GM19193 (cell line): Measurements from ENCODE around the gene ZSCAN9.

Experiments used
- POLR2A ChIP-seq: IDR thresholded peaks from 4 replicates; pipeline ENCODE4 v1.6.1; 2011; ENCODE audit not compliant: insufficient read depth, insufficient read length; ENCODE audit errors: extremely low read depth

Gene ZSCAN9

DNA sequence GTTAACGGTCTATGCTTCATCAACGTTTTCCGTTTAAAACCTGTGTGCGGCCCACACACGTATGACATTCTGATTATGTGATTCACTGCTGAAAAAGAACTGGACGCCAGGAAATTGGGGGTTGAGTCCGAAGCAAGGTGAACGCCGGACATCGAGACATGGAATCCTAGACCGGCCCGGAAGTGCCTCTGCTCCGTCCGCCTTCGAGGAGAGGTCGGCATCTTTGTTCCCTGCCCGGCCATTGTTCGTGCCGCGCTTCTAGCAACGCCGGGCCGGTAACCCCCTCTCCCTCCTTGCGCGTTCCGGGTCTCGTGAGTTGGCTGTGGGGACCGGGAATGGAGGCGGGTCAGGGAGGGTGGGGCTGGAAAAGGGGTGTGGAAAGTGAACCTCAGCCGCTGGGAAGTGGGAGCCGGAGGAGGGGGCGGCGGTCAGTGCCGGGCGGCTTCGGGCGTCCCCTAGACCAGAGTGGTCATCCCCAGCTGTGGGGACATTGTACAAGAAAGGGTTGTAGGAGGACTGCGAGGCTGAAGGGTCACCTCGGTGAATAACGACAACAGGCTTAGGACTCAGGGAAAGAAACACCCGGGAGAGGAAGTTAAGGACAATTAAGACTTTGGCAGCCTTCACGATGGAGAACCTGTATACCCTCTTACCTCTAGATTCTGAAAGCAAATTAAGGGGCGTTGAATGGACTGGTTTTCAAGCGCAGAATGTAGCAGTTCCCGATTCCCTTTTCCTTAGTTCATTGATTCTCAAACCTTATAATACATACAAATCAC is at the start of gene ZSCAN9:
Gene ZSCAN9 (plus strand): TSS at position 220 of the 779 bp plus-strand sequence. CDS start 1,810 bp downstream, outside the sequence.
- TF ChIP-seq POLR2A, result peak; percentile 88

DNA sequence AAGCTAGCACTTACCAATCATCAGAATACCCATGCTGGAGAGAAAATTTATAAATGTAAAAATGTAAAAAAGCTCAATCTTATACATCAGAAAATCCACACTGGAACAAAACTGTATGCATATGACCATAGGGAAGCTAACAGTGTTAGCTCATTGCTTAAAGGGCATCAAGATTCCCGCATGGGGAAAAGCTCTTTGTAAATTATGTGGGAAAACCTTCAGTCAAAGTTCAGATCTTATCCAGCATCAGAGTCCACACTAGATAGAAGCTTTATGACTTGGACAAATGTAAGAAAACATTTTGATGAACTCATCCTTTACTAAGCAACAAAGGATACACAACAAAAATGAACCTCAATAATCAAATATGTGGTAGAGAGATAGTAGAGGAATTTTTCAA is 48.7 kb upstream of the ZSCAN9 start:
- TF ChIP-seq POLR2A, result no peak

DNA sequence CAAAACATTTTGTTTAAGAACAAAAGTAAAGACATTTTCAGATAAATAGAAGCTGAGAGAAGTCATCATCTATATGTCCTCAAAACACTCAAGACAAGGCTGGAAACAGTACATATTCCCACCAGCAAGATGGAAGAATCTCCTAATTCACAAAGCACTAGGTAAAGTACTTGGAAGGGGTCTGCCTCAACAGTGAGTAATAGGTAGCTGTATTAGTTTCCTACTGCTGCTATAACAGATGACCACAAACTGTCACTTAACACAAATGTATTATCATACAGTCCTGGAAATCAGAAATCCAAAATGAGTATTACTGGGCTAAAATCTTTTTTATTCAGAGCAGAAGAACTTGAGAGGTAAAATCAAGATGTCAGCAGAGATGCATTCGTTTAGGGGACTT is 42.8 kb upstream of the ZSCAN9 start:
- TF ChIP-seq POLR2A, result no peak

DNA sequence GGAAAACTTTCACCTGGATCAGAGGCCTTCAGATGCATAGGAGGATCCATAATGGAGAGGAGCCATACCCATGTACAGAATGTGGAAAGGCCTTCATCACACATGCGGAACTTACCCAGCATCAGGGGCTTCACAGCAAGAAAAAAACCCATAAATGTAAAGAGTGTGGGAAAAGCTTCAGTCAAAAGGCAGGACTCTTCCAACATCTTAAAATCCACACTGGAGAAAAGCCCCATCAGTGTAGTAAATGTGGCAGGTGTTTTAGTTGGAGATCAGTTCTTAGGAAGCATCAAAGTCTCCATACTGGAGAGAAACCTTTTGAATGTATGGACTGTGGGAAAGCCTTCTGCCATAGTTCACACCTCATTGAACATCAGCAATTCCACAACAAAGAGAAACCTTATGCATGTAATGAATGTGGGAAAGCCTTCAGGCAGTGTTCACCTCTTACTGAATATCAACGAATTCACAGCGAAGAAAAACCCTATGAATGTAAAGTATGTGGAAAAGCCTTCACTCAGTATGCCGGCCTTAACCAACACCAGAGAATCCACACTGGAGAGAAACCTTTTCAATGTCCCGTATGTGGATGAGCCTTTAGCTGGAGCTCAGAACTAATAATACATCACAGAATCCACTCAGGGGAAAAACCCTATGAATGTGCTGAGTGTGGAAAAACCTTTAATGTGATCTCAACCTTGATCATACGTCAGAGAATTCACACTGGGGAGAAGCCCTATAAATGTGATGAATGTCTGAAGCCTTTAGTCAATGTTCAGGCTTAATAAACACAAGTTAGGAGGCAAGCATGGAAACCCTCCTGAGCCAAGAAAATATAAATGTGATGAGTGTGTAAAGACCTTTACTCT is 36.7 kb upstream of the ZSCAN9 start:
- no peak for TF ChIP-seq POLR2A

DNA sequence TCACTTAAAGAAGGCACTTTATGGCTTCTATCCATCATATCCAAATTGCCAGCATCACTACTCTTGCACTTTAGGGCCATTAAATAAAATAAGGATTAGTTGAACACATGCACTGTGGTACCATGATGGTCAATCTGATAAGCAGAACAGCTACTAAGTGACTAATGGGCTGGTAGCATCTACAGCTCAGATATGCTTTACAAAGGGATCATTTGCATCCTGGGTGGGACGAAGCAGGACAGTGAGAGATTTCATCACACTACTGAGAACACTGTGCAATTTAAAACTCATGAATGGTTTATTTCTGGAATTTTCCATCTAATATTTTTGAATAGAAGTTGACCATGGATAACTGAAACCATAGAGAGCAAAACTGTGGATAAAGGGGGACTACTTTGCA is 25.1 kb upstream of the ZSCAN9 start:
- TF ChIP-seq POLR2A, result no peak

DNA sequence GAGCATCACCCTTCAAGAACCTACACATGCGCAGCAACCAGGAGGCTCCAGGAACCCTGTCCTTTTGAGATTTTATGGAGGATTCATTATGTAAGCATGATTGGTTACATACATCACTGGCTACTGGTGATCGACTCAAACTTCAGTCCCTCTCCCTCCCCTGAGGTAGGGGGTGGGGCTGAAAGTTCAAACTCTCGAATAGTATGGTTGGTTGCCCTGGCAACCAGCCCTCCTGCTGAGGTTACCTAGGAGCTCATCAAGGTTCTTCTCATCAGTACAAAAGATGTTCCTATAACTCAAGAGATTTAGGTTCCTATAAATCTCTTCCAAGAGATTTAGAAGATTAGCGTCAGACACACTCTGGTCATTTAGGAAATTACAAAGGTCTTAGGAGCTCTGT is 21.9 kb upstream of the ZSCAN9 start:
- TF ChIP-seq POLR2A, result no peak

DNA sequence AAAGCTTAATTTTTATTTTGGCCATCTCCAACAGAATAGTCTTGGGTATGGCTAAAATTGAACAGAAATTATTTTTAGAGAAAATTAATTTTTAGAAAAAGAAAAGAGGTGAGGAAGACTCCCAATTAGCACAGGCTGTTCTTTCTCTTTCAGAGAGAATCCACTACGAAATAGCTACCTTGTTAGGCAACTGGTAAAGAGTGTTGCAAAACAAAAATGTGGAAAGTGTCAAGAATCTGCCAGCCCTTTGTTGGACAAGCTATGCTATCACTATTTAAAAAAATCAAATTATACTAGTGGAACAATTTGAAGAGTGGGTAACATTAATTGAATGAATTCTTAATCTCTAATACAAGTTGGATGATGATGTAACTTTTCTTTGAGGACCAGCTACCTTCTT is 19.2 kb upstream of the ZSCAN9 start:
- TF ChIP-seq POLR2A, result no peak

DNA sequence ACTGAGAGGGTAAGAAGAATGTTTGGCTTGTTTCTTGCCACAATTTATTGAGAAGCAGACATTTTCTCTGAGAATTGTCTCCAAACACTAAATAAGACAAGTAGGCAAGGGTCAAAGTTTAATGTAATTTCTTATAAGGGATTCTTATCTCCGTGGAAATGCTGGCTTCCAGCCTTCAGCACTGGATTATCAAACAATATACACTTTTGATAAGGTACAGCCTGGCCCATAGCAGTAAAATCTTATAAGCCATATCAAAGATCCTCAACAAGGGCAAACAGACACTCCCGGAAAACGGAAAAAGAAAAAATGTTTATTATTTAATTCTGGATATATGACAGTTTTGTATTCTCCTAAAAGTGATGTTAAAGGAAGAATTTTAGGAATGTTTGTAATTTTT is 18.5 kb upstream of the ZSCAN9 start:
- TF ChIP-seq POLR2A, result no peak

DNA sequence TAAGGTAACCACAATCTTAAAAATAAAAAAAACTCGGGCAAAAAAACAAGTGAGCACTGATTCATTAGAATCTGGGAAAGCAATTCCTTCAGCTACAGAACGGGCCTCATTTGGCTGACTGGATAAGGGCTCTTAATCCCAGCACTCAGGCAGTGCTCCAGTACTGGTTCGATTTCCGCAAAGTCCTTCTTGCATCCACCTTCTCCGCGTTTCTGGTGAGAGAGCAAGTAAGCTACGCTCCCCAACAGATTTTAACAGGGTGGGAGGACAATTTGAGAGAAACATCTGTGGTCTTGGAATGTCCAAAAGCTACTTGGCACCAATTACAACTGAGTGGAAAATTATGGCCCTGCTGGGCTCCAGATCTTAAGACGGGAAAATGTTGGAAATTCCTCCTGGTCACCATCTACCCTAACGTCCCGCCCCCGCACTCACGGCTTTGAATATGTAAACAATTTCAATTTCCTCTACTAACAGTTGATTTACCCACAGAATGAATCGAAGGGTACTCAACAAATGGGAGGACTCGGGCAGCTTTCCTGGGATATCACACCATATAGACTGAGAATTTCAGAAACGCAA is 18.1 kb upstream of the ZSCAN9 start:
- no peak for TF ChIP-seq POLR2A

DNA sequence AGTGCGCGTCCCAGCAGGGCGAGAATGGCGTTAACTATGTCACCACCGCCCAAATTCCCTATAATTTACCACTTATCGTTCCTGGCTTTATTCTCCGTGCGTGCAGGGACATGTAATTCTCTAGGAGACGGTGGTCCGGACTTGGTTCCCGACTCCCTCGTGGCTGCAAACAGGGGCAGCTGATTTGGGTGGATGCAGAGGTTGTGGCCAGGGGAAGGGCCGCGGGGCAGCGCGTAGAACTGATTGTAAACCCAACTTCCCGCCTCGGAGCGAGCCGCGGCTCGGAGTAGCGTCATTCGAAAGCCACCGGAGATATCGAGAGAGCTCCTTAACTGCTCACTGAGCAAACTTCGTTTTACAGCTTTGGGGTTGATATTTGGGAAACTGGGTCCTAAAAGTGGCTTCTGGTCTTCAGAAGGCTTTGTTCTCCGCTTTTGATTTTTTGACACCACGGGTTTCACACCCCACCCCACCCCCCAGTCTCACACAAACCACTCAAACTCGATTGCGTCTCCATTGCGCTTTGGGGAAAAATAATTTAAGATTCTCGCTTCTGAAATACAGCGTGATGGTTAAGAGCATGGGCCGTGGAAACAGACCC is 17.5 kb upstream of the ZSCAN9 start:
- TF ChIP-seq POLR2A, result no peak

DNA sequence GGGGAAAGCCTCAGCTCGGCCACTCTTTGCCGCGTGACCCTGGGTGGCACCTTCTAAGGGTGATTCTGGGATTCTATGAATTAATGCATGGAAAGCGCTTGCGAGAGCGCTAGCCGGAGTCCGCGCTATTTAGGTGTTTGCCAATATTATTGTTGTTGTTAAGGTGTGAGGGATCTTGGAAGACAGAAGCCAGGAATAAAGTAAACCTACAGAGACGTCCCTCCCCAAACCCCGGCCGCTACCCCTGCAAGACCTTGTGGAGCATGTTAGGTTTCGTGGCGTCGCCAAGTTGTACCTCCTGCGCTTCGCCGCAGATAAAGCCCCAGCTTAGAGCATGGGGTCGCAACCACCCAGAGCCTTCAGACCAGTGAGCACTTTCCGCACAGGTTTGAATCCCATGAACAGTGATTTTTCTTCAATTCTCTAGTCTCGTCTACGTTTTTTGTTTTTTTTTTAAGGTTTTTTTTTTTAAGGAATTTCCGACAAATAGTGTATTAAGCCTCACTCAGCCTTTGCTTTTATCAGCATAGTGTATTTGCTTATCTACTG is 16.9 kb upstream of the ZSCAN9 start:
- no peak for TF ChIP-seq POLR2A

DNA sequence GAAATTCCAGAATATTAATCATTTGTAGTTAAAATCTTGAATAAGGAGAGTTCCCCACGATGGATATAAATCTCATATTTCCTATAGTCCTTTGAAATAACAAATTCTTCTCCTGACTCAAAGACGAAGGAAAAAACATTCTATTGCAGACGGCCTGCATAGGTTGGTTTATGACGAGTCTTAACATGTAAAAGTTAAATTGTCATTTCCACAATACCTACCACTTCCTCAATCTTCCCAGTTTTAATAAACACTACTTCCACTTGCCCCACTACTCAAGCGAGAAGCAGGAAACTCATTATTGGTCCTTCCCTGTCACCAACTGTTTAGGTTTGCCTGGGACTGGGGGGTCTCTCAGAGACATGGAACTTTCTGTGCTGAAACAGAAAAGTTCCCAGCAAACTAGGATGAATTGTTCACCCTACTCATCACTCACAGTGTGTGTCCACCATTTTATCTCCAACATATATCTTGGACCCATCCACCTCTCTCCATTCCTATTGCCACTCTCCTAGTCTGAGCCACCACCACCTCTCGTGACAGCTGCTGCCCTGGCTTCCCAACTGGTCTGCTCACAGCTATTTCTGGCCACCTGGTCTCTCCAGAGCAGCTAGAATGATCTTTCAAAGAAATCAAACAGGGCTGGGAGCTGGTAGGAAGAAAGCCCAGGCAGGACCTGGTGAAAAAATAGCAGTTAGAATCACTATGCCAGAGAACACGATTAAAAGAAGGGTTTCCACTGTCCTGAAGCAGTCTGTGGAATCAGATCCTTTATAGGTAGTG is 15.1 kb upstream of the ZSCAN9 start:
- TF ChIP-seq POLR2A, result no peak

DNA sequence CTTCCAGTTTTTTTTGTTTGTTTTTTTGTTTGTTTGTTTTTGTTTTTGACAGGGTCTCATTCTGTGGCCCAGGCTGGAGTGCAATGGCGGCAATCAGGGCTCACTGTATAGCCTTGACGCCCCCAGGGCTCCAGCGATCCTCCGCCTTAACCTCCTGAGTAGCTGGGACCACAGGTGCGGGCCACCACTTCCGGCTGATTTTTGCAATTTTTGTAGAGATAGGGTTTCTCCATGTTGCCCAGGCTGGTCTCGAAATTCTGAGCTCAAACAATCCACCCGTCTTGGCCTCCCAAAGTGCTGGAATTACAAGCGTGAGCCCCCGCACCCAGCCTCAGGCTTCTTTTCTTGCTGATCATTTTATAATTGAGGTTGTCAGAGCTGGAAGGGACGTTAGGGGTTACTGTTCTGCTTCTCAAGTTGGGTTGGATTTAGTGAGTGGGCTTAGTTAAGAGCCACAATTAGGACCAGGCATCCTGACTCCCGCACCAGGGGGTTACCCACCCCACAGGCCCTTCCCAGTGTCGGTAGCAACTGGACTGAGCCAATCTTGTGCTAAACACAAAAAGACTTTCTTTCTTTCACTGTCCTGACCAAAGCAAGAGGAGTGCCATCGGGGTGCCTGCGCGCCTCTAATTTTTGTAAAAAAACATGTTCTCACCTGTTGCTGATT is 13.1 kb upstream of the ZSCAN9 start:
- TF ChIP-seq POLR2A, result no peak

DNA sequence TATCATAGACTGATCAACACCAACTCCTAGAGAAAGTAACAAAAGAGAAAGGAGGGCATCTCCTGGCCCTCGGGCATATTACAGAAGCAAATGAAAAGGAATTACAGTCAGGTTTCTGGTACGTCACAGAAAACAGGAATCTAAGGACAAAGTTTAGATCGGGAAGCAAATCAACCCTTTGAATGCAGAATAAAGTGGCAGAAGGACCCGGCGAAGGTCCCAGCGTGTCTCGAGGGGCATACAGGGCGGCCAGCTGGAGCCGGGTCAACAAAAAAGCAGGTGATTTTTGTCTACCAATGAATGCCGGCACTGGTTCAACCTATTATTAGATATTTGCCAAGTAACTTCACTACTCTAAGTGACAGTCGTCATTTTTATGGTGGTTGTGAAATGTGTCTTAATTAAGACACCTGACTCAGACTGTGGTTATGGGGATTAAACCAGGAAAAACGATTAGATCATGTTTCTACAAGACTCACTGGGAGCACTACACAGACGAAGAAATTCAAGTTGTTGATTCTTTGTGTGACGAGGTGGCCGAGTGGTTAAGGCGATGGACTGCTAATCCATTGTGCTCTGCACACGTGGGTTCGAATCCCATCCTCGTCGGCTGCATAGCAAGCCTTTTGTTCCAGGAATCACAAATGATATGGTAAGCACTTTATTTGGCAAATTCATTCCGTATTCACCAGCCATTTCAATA is 12.4 kb upstream of the ZSCAN9 start:
- TF ChIP-seq POLR2A, result peak; percentile 20

DNA sequence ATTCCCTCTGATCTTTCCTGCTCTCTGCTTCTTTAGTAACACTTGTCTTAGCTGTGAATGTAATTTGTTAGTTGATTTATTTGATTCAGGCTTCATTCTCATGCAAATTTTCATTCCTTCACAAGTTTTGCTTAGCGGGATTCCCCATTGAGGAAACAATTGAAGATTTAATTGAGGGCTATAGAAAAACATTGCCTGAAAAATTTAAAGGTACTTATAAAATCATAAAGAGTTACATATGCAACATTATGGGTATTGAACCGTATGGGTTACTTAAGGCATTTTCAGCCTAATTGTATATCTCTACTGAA is 11.9 kb upstream of the ZSCAN9 start:
- no peak for TF ChIP-seq POLR2A
